Measurements from ENCODE around the gene NR2C2AP.
A peak's percentile ranks its signal among the peaks of the same experiment; 100 is the strongest.
"Not testable (repeated sequence)": the region's sequence is repeated elsewhere in the genome, so short reads cannot be mapped to it uniquely, and the experiment has no call there.

NR2C2AP gene

GRCh38 chr19:19203012-19203856 lies at the start of gene NR2C2AP:
Gene NR2C2AP, minus strand, starts transcription at chr19:19203414. Its CDS starts 354 bp downstream, at chr19:19203060.
- DNase-seq = peak; percentile 91

- DNase-seq = no peak
These were observed 47.1 kb upstream of the NR2C2AP start for GRCh38 chr19:19250196-19250801.

GRCh38 chr19:19240476-19240875 lies 37.3 kb upstream of the NR2C2AP start:
- no peak for DNase-seq

- no peak for DNase-seq
These were observed 36.5 kb upstream of the NR2C2AP start for GRCh38 chr19:19239675-19240074.

- DNase-seq = no peak
These were observed 35.1 kb upstream of the NR2C2AP start for GRCh38 chr19:19238126-19238894.

GRCh38 chr19:19236173-19236572 lies 33.0 kb upstream of the NR2C2AP start:
- no peak for DNase-seq

- no peak for DNase-seq
These were observed 31.1 kb upstream of the NR2C2AP start for GRCh38 chr19:19234220-19234816.

- DNase-seq = no peak
These were observed 29.1 kb upstream of the NR2C2AP start for GRCh38 chr19:19232261-19232721.

GRCh38 chr19:19230999-19231398 lies 27.8 kb upstream of the NR2C2AP start:
- DNase-seq = no peak

- DNase-seq = no peak
These were observed 26.5 kb upstream of the NR2C2AP start for GRCh38 chr19:19229701-19230100.

- DNase-seq = no peak
These were observed 24.0 kb upstream of the NR2C2AP start for GRCh38 chr19:19227217-19227616.

GRCh38 chr19:19226663-19227062 lies 23.4 kb upstream of the NR2C2AP start:
- no peak for DNase-seq

GRCh38 chr19:19226204-19226603 lies 23.0 kb upstream of the NR2C2AP start:
- no peak for DNase-seq

- DNase-seq = peak; percentile 76
These were observed 21.8 kb upstream of the NR2C2AP start for GRCh38 chr19:19224852-19225494.

- DNase-seq = no peak
These were observed 21.1 kb upstream of the NR2C2AP start for GRCh38 chr19:19224150-19224851.

- DNase-seq = no peak
These were observed 20.4 kb upstream of the NR2C2AP start for GRCh38 chr19:19223636-19224035.

GRCh38 chr19:19223060-19223459 lies 19.8 kb upstream of the NR2C2AP start:
- no peak for DNase-seq

- not testable (repeated sequence) for DNase-seq
These were observed 17.8 kb upstream of the NR2C2AP start for GRCh38 chr19:19221000-19221399.

- DNase-seq = no peak
These were observed 15.7 kb upstream of the NR2C2AP start for GRCh38 chr19:19218911-19219310.

- no peak for DNase-seq
These were observed 13.9 kb upstream of the NR2C2AP start for GRCh38 chr19:19217099-19217498.

- no peak for DNase-seq
These were observed 12.6 kb upstream of the NR2C2AP start for GRCh38 chr19:19215792-19216191.

GRCh38 chr19:19214892-19215291 lies 11.7 kb upstream of the NR2C2AP start:
- DNase-seq = no peak

Measured in CD4-positive, alpha-beta T cell treated with Interleukin-15 for 1 hour (primary cell).